ENCODE results near the gene COL4A1.

DNA sequence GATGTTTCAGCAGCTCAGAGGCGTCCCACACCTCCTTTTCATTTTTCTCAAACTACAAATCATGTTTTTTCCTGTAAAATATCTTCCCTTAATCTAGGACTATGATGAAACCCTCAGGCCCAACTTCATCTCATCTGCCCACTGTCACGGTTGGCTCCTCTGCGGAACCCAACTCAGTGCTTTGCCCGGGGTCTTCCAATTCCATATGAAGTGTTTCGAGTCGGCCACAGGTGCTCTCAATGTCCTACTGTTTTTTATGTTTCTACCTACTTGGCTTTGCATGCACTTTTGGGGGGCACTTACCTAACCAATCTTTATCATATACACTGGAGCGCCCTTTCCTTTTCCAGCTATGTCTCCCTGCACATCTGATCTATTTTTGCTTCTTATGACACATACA, 28.1 kb downstream of the COL4A1 start:
- TF ChIP-seq, protein P1, sequence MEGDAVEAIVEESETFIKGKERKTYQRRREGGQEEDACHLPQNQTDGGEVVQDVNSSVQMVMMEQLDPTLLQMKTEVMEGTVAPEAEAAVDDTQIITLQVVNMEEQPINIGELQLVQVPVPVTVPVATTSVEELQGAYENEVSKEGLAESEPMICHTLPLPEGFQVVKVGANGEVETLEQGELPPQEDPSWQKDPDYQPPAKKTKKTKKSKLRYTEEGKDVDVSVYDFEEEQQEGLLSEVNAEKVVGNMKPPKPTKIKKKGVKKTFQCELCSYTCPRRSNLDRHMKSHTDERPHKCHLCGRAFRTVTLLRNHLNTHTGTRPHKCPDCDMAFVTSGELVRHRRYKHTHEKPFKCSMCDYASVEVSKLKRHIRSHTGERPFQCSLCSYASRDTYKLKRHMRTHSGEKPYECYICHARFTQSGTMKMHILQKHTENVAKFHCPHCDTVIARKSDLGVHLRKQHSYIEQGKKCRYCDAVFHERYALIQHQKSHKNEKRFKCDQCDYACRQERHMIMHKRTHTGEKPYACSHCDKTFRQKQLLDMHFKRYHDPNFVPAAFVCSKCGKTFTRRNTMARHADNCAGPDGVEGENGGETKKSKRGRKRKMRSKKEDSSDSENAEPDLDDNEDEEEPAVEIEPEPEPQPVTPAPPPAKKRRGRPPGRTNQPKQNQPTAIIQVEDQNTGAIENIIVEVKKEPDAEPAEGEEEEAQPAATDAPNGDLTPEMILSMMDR (IDR thresholded peaks at IDR 0.05): no peak
- TF ChIP-seq POLR2AphosphoS5 (IDR thresholded peaks at IDR 0.05; ENCODE audit: insufficient read depth in 1 of 2, low read depth in 1 of 2): no peak

Measured in vagina (tissue), 2 donors.